Activated T-cell treated with anti-CD3 and anti-CD28 coated beads, Interleukin-2, amount 50 U/mL, for 72 hours (primary cell): ENCODE data around the gene DCLK1. TPM values are rescaled to one million over a fixed set of nuclear protein-coding genes. Genes with fewer than 3 reads are reported as not detected.

Experiments
- ATAC-seq, 2 donors: fragments of 150-1000 bp; cut with Tn5 transposase; replicated peaks in 1 of 2; 2 replicates each; pipeline ENCODE4 v1.10.0; 2021; ENCODE audit warnings: moderate library complexity in 2 of 2, mild to moderate bottlenecking in 1 of 2
- DNase-seq, 2 donors: peaks; one replicate each; pipeline ENCODE4 v3.0.0; 2021 to 2022; ENCODE audit warnings: mixed read lengths in 1 of 2
- H3K27ac Mint-ChIP-seq: one replicate; pipeline ENCODE4 v1.8.0; 2022; ENCODE audit warnings: mild to moderate bottlenecking, moderate library complexity, mixed read lengths
- H3K27me3 Mint-ChIP-seq: one replicate; pipeline ENCODE4 v1.8.0; 2022; ENCODE audit warnings: low read depth, mixed read lengths
- H3K36me3 Mint-ChIP-seq, 2 donors: one replicate each; pipeline ENCODE4 v1.8.0; 2022; ENCODE audit warnings: mixed read lengths in 2 of 2, mild to moderate bottlenecking in 1 of 2; ENCODE audit not compliant: insufficient read depth in 2 of 2
- H3K4me1 Mint-ChIP-seq: one replicate; pipeline ENCODE4 v1.8.0; 2022; ENCODE audit warnings: low read depth, mixed read lengths
- H3K4me3 Mint-ChIP-seq, 2 donors: one replicate each; pipeline ENCODE4 v1.8.0; 2022; ENCODE audit warnings: mild to moderate bottlenecking in 2 of 2, mixed read lengths in 2 of 2, moderate library complexity in 2 of 2
- H3K9me3 Mint-ChIP-seq, 2 donors: one replicate each; pipeline ENCODE4 v1.8.0; 2022; ENCODE audit warnings: mixed read lengths in 2 of 2
- total RNA-seq, 2 donors: library from RNA; stranded (reverse); gene quantifications; one replicate each; pipeline ENCODE4 v1.2.3, GENCODE V29; 2022

DCLK1 gene
- total RNA-seq, 2 donors from 2014 or later, result not detected

DNA sequence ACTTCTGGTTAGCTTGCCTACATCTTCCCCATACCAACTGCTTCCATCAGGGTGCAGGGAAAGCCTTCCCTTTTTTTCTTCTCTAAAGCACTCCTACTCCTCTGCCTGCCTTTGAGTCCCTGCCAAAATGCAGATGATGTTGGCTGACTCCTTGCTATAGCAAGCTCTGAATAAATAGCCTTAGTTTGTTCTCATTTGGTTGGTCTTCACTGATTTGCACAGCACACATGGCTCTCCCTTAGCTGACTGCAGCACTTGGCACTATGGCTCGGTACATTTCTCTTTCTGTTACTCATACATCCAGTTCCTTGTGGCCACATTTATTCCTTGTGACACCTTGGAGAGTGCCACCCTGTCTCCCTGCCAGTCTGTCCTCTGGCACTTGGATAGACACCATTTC lies 249.8 kb downstream of the DCLK1 start:
- Mint-ChIP-seq H3K4me3 (no peak overlapping the region), H3K36me3 (no peaks in the 10 kb centered on the region), H3K27me3 (no peaks in the 10 kb centered on the region), H3K9me3 (peaks cover 2 to 4% of the 10 kb centered on the region in 2 donors), H3K27ac (no peak overlapping the region), H3K4me1 (no peaks in the 10 kb centered on the region)
- ATAC-seq, result no peak
- no peak for DNase-seq

GRCh38 chr13:35879111-35879510 lies 252.1 kb downstream of the DCLK1 start:
- no peak for ATAC-seq

DNA sequence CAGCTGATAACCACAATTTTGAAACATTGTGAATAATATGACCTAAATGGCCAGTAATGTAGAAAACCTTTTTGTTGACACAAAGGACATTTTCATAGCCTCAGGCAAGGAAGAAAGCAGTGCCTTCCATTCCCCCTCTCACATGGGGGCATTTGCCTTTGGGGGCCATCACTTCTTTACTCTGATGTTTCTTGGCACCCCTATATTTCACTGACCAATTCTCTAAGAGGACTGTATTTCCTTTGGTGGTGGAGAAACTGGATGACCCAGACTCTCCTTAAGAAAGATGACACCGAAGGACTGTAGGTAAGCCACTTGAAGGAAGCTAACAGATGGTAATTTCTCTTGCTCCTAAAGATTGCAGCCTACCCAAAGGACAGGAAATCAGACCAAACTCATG lies 254.6 kb downstream of the DCLK1 start:
- H3K36me3 Mint-ChIP-seq, result no peaks in the 10 kb centered on the region
- no peaks in the 10 kb centered on the region for H3K4me1 Mint-ChIP-seq
- no peak overlapping the region for H3K27ac Mint-ChIP-seq
- H3K4me3 Mint-ChIP-seq, result no peak overlapping the region
- peaks cover 0 to 2% of the 10 kb centered on the region in 2 donors for H3K9me3 Mint-ChIP-seq
- no peak for ATAC-seq
- no peak for DNase-seq
- H3K27me3 Mint-ChIP-seq, result no peaks in the 10 kb centered on the region

More at GRCh38 chr13:35879111-35879510, 252.1 kb downstream of the DCLK1 start:
- Mint-ChIP-seq H3K4me3 (no peak overlapping the region), H3K36me3 (no peaks in the 10 kb centered on the region), H3K4me1 (no peaks in the 10 kb centered on the region), H3K27me3 (no peaks in the 10 kb centered on the region), H3K27ac (no peak overlapping the region), H3K9me3 (peaks cover 2 to 6% of the 10 kb centered on the region in 2 donors)
- no peak for DNase-seq

- ATAC-seq (no peak), DNase-seq (no peak)
- Mint-ChIP-seq H3K9me3 (peaks cover 0 to 4% of the 10 kb centered on the region in 2 donors), H3K27ac (no peak overlapping the region), H3K4me1 (no peaks in the 10 kb centered on the region), H3K4me3 (no peak overlapping the region), H3K36me3 (no peaks in the 10 kb centered on the region), H3K27me3 (no peaks in the 10 kb centered on the region)
Observed at GRCh38 chr13:35874704-35875103, 256.5 kb downstream of the DCLK1 start.

- H3K4me3 Mint-ChIP-seq, result no peak overlapping the region
Observed at GRCh38 chr13:35872369-35872768, 258.8 kb downstream of the DCLK1 start.

DNA sequence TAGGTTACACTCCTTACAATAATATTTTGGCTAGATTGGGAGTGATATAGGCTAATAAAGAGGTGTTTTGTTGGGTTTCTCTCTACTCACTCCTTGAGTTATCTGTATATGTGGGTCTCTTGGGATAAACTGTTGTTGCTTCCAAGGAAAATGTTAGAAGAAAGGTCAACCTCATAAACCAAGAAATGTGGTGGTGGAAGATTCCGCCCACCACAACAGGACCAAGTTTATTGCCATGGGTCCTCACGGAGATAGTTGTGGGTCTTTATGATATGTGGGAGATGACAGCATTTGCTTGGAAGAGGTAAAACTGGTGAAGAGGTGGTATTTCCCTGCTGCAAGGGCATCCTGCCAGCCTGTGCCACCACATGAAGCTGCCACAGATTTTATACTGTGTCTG lies 259.6 kb downstream of the DCLK1 start:
- no peaks in the 10 kb centered on the region for H3K4me1 Mint-ChIP-seq

More at GRCh38 chr13:35872369-35872768, 258.8 kb downstream of the DCLK1 start:
- Mint-ChIP-seq H3K4me1 (no peaks in the 10 kb centered on the region), H3K27ac (no peak overlapping the region), H3K9me3 (peaks cover 2 to 5% of the 10 kb centered on the region in 2 donors), H3K27me3 (no peaks in the 10 kb centered on the region), H3K36me3 (no peaks in the 10 kb centered on the region)
- DNase-seq (no peak), ATAC-seq (no peak)

DNA sequence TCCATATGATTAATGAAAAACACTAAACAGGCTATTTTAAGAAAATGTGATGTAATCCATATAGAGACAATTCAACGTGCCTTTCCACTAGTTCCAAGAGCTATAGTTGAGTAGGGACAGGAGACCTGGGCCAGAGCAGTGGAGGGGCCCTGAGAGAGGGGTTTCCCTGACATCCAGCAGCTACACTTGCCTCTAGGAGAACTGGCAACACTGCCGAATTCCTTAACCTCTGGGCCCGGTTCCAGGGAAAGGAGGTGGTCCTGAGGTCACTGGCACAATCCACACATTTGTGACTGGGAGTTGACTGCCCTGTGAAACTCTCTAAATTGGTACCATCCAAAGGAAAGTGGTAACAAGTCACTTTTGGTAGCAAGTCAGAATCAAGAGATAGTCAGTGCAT lies 264.4 kb downstream of the DCLK1 start:
- H3K27ac Mint-ChIP-seq, result no peak overlapping the region
- H3K36me3 Mint-ChIP-seq, result peaks cover 0 to 1% of the 10 kb centered on the region in 2 donors
- H3K4me1 Mint-ChIP-seq, result no peaks in the 10 kb centered on the region
- peaks cover 6 to 7% of the 10 kb centered on the region in 2 donors for H3K9me3 Mint-ChIP-seq
- DNase-seq (no peak), ATAC-seq (no peak)
- no peak overlapping the region for H3K4me3 Mint-ChIP-seq
- no peaks in the 10 kb centered on the region for H3K27me3 Mint-ChIP-seq

More for the DNA sequence above, 259.6 kb downstream of the DCLK1 start:
- ATAC-seq (no peak), DNase-seq (no peak)
- no peaks in the 10 kb centered on the region for H3K27me3 Mint-ChIP-seq
- H3K27ac Mint-ChIP-seq, result no peak overlapping the region
- H3K4me3 Mint-ChIP-seq, result no peak overlapping the region
- peaks cover 2 to 5% of the 10 kb centered on the region in 2 donors for H3K9me3 Mint-ChIP-seq
- no peaks in the 10 kb centered on the region for H3K36me3 Mint-ChIP-seq

GRCh38 chr13:35865341-35866240 lies 265.6 kb downstream of the DCLK1 start:
- peaks cover 6 to 7% of the 10 kb centered on the region in 2 donors for H3K9me3 Mint-ChIP-seq
- H3K27me3 Mint-ChIP-seq, result no peaks in the 10 kb centered on the region
- no peak for DNase-seq
- peaks cover 0 to 1% of the 10 kb centered on the region in 2 donors for H3K36me3 Mint-ChIP-seq
- no peak for ATAC-seq
- no peaks in the 10 kb centered on the region for H3K4me1 Mint-ChIP-seq
- H3K27ac Mint-ChIP-seq, result no peak overlapping the region
- H3K4me3 Mint-ChIP-seq, result no peak overlapping the region

GRCh38 chr13:35860661-35861060 lies 270.5 kb downstream of the DCLK1 start:
- Mint-ChIP-seq H3K4me1 (no peaks in the 10 kb centered on the region), H3K27me3 (peaks cover 19% of the 10 kb centered on the region), H3K36me3 (peaks cover 0 to 1% of the 10 kb centered on the region in 2 donors), H3K9me3 (peaks cover 3 to 5% of the 10 kb centered on the region in 2 donors), H3K27ac (no peak overlapping the region), H3K4me3 (no peak overlapping the region)
- ATAC-seq (no peak), DNase-seq (no peak)

- no peak for ATAC-seq
- Mint-ChIP-seq H3K4me1 (no peaks in the 10 kb centered on the region), H3K9me3 (peaks cover 3 to 5% of the 10 kb centered on the region in 2 donors)
Observed at GRCh38 chr13:35859981-35860380, 271.2 kb downstream of the DCLK1 start.

GRCh38 chr13:35858665-35859064 lies 272.5 kb downstream of the DCLK1 start:
- Mint-ChIP-seq H3K9me3 (peaks cover 3 to 5% of the 10 kb centered on the region in 2 donors), H3K36me3 (peaks cover 0 to 1% of the 10 kb centered on the region in 2 donors), H3K27me3 (peaks cover 32% of the 10 kb centered on the region), H3K4me1 (no peaks in the 10 kb centered on the region), H3K27ac (no peak overlapping the region), H3K4me3 (no peak overlapping the region)
- ATAC-seq, result no peak
- no peak for DNase-seq

More at GRCh38 chr13:35859981-35860380, 271.2 kb downstream of the DCLK1 start:
- no peak for DNase-seq
- Mint-ChIP-seq H3K27ac (no peak overlapping the region), H3K27me3 (peaks cover 22% of the 10 kb centered on the region), H3K36me3 (peaks cover 0 to 1% of the 10 kb centered on the region in 2 donors), H3K4me3 (no peak overlapping the region)

DNA sequence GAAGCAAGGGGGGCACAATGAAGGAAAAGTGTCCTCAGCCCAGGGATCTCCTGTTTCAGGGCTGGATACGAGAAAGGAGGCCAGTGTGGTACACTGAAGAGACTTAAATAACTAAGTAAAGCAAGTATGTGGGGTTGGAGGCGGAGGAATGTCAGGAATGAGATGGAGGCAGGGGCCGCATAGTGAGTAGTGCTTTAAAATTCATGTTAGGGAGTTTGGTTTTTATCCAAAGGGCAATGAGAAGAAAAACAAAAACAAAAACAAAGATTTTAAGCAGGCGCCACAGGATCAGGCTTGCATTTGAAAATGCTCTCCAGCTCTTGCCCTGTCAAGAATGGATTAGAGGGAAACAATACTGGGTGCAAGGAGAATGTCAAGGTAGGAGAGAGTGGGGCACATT lies 273.4 kb downstream of the DCLK1 start:
- Mint-ChIP-seq H3K9me3 (peaks cover 3 to 5% of the 10 kb centered on the region in 2 donors), H3K27ac (no peak overlapping the region), H3K4me1 (no peaks in the 10 kb centered on the region), H3K36me3 (peaks cover 0 to 1% of the 10 kb centered on the region in 2 donors), H3K4me3 (no peak overlapping the region), H3K27me3 (peaks cover 32% of the 10 kb centered on the region)
- ATAC-seq (no peak), DNase-seq (no peak)

- no peak overlapping the region for H3K27ac Mint-ChIP-seq
- H3K36me3 Mint-ChIP-seq, result no peaks in the 10 kb centered on the region
- no peaks in the 10 kb centered on the region for H3K4me1 Mint-ChIP-seq
- H3K9me3 Mint-ChIP-seq, result no peaks in the 10 kb centered on the region
- DNase-seq, result no peak
- ATAC-seq, result no peak
- H3K4me3 Mint-ChIP-seq, result no peak overlapping the region
- H3K27me3 Mint-ChIP-seq, result peaks cover 32% of the 10 kb centered on the region
Observed at GRCh38 chr13:35856721-35857364, 274.3 kb downstream of the DCLK1 start.
